Measurements from ENCODE around the gene FOXD2.

FOXD2 gene

GRCh38 chr1:47417170-47418044 lies 20.4 kb upstream of the FOXD2 start:
- DNase-seq, result no peak

GRCh38 chr1:47418122-47418521 lies 19.7 kb upstream of the FOXD2 start:
- no peak for DNase-seq

GRCh38 chr1:47418681-47419325 lies 19.0 kb upstream of the FOXD2 start:
- no peak for DNase-seq

- DNase-seq, result no peak
Measured at GRCh38 chr1:47420547-47420946, 17.3 kb upstream of the FOXD2 start.

DNA sequence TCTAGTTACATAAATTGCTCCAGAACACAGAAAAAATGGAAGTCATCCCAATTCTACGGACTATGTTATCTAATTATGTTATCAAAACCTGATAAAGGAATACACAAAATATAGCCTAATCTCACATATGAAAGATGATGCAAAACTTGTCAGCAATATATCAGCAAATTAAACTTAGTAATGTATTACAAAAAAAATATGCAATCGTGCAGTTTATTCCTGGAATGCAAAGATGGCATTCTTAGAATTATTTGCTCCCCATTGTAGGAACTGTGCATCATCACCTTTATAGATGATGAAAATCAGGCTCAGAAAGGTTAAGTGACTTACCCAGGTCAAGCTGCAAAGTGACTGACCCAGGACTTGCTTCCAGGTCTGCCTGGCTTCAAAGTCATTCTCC lies 14.0 kb upstream of the FOXD2 start:
- no peak for DNase-seq

- DNase-seq, result no peak
Measured at GRCh38 chr1:47424336-47424982, 13.4 kb upstream of the FOXD2 start.

DNA sequence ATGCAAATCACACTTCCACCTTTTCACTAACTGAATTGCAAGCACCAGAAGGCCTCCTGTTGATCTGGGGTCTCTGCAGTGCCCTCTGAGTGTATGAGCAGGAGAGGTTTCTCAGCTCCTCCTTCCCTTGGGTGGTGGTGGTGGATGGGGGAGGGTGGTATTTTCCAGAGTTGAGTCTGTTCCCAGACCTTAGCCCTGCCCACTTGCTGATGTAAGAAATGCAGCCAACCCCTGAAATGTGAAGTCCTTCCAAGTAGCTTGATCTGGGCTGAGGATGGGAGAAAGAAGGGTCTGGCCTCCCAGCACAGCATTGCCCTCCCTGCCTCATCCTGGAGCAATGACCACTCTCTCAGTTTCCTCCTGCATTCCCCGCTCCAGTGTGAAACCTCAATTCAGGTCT lies 6.3 kb upstream of the FOXD2 start:
- no peak for DNase-seq

- peak; percentile 62 for DNase-seq
Measured at GRCh38 chr1:47432071-47433036, 5.5 kb upstream of the FOXD2 start.

DNA sequence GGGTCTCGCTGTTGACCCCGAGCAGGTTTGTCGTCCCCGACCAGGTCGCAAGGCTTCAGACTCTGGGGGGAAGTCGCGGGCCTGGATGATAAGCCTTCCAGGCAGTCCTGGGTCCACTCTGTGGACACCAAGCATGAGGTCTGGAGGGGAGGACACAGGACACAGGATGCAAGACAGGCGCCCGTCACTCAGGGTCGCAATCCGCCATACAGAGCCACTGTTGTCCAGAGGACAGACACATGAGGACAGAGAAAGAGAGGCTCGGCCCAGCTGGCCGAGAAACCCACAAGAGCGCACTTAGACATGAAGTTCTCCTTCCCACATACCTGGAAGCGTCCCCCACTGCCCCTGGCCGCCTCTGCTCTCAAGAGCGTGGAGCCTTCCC lies 4.8 kb upstream of the FOXD2 start:
- DNase-seq, result no peak

DNA sequence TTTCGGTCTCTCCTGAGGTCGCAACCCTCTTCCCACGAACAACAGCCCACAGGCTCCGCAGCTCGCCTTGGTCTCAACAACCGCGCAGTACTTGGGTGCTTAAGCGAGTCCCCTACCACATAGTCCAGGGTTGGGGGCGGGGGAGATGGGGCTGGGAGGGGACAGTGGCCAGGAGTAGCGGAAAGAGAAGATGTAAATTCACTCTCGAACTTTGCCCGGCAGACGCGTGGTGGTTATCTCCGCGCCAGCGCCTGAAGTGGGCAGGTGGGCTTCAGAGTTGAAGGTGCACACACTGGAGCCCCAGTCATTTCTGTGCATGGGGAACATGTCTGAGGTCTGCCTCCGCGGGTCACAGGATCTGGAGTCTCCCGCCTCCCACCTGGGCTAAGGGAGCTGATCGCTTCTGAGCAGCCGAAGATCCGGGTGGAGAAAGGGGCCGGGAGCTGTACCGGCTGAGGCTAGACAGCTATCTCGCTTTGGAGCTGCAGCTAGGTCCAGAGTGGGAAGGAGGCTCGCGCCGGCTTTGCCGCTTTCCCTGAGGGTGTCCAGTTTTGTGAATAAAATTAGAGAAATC lies 4.3 kb upstream of the FOXD2 start:
- no peak for DNase-seq

DNA sequence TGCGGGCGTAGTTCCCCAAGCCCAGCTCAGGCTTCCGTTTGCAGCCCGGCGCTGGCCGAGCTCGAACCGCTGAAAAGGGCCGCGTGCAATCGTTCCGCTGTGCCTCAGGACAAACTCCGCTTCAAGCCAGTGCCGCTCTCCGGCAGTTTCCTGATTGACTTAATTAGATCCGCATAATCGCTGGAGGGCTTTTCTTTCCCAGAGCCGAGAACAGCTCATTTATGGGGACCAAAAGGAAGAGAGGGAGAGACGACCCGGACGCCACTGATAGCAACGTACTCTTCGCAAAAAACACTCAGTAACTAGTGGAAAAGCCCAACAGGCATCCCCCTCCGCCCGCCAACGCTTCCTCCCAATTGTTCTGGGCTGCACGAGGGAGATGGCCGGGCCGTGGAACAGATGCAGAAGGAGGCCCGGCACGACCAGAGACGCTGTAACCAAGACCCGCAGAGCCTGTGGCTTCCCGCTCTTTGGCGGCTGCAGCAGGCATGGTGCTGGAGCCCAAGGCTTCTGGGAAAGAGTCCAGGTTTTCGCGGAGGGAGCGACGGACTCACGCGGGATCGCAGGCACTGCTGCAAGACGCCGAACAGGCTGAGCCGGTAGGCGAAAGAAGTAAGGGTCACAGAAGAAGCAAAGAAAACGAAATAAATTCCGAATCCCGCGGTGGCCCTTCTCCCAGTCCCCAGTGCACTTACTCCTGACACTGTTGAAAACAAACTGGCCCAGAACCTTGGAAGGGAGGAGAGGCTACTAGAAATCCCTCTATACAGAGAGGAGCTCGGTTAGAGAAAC lies 3.6 kb upstream of the FOXD2 start:
- DNase-seq, result no peak

GRCh38 chr1:47435506-47436303 lies 2.1 kb upstream of the FOXD2 start:
- no peak for DNase-seq

GRCh38 chr1:47436304-47436978 lies 1.4 kb upstream of the FOXD2 start:
- DNase-seq, result peak; percentile 78

DNA sequence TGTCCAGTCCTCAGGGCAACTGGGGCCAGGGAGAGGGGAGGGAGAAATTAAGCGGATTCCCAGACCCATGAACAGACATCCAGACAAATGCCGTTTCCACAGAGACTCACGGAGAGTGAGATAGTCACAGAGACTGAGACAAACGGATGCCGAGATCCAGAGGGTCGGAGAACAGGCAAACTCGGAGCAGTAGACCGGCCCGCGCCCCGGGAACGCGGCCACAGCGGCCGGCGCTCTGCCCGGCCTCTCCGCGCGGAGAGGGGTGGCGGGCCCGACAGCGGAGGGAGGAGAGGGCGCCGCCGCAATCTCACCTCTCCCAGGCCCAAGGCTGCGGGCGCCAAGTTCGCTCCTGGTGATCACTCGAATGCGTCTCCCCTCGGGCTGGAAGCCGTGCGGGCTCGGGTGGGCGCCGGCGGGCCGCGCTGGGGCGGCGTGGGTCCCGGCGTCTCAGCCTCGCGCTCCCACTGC lies 831 bp upstream of the FOXD2 start:
- DNase-seq, result no peak

GRCh38 chr1:47438165-47439016 lies 547 bp downstream of the FOXD2 start:
- peak; percentile 31 for DNase-seq

- no peak for DNase-seq
Measured at GRCh38 chr1:47439017-47439818, 1.4 kb downstream of the FOXD2 start.

- DNase-seq, result no peak
Measured at GRCh38 chr1:47439819-47440598, 2.2 kb downstream of the FOXD2 start.

Measured in activated CD8-positive, alpha-beta memory T cell treated with anti-CD3 and anti-CD28 coated beads, Interleukin-2, amount 50 U/mL, for 4 hours (primary cell).